Measurements from ENCODE around the gene MLXIPL. TPM values are rescaled to one million over a fixed set of nuclear protein-coding genes. Genes with fewer than 3 reads are reported as not detected.

The MLXIPL gene
- total RNA-seq, 1 experiment from 2014 or later = 6.1 TPM

DNA sequence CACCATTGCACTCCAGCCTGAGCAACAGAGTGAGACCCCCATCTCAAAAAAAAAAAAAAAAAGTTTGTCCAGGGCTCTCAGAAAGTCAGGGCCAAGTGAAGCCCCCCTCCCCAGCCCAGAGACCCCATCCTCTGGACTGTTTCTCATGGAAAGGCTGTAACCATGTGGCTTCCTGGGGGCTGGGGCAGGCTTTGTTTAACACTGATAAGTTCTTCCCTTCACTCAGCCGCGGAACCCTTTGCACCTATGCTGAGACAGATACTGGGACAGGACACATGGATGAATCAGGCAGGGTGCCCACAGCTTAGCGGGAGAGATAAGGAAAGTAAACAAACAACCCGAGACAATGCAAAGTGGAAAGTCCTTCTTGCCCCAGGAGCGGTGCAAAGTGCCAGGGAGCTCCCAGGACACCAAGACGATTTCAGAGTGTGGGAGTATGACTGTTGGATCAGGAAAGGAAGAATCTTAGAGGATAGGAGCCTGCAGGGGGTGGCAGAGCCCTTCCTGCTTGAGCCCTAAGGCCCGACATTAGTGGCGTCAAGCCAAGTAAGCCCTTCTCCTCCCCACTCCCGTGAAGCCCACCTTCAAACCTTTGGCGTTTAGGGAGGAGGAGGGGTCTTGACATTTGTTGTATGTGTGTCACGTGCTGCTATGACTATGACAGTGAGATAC is 11.6 kb downstream of the MLXIPL start:
- Histone ChIP-seq H2AFZ (ENCODE audit: low read length) (no peak overlapping the region), H3K4ac (ENCODE audit: low read depth, low read length) (no peak overlapping the region), H3K79me2 (ENCODE audit: insufficient read depth, low read length) (no peaks in the 10 kb centered on the region), H3K9ac (ENCODE audit: extremely low read depth, insufficient read length, low read length) (no peak overlapping the region), H3K56ac (ENCODE audit: insufficient read length, low read depth, low read length) (no peak overlapping the region), H2BK12ac (ENCODE audit: insufficient read length, low read depth, low read length) (no peak overlapping the region), H3K9me3 (ENCODE audit: control insufficient read depth, low read depth, low read length) (no peaks in the 10 kb centered on the region), H3K23me2 (ENCODE audit: insufficient read length, low read depth, low read length, poor library complexity, severe bottlenecking) (no peaks in the 10 kb centered on the region), H3K23ac (ENCODE audit: insufficient read length, low read depth, low read length) (no peak overlapping the region), H3T11ph (ENCODE audit: low read length) (no peak overlapping the region), H2BK120ac (ENCODE audit: low read depth, low read length, poor library complexity, severe bottlenecking) (no peak overlapping the region), H2AK5ac (ENCODE audit: insufficient read length, low read length) (no peak overlapping the region), H4K8ac (replicated peaks; ENCODE audit: insufficient read length, low read depth, low read length) (no peak overlapping the region), H2BK15ac (ENCODE audit: low read depth, low read length) (no peak overlapping the region), H4K5ac (ENCODE audit: insufficient read length, low read depth, low read length) (no peak overlapping the region), H2BK5ac (ENCODE audit: insufficient read length, low read length) (no peak overlapping the region), H3K4me2 (ENCODE audit: insufficient read depth, insufficient read length, low read length) (no peak overlapping the region), H3K27me3 (ENCODE audit: insufficient read depth, low read length) (no peaks in the 10 kb centered on the region), H3K27ac (ENCODE audit: insufficient read length, low read depth, low read length) (no peak overlapping the region), H4K91ac (ENCODE audit: insufficient read length, low read depth, low read length) (no peak overlapping the region), H3K79me1 (ENCODE audit: insufficient read depth, low read depth, low read length, poor library complexity, severe bottlenecking) (no peaks in the 10 kb centered on the region), H3K14ac (ENCODE audit: insufficient read depth, low read length) (no peak overlapping the region), H3K4me1 (ENCODE audit: insufficient read depth, low read length) (no peaks in the 10 kb centered on the region), H2BK20ac (ENCODE audit: low read depth, low read length, poor library complexity, severe bottlenecking) (no peak overlapping the region), H4K20me1 (ENCODE audit: control insufficient read depth, insufficient read depth, insufficient read length) (no peaks in the 10 kb centered on the region), H3K18ac (ENCODE audit: insufficient read length, low read depth, low read length) (no peak overlapping the region)
- peaks cover 7% of the 10 kb centered on the region in 2 experiments for H3K4me1 Mint-ChIP-seq
- TF ChIP-seq, protein P1, sequence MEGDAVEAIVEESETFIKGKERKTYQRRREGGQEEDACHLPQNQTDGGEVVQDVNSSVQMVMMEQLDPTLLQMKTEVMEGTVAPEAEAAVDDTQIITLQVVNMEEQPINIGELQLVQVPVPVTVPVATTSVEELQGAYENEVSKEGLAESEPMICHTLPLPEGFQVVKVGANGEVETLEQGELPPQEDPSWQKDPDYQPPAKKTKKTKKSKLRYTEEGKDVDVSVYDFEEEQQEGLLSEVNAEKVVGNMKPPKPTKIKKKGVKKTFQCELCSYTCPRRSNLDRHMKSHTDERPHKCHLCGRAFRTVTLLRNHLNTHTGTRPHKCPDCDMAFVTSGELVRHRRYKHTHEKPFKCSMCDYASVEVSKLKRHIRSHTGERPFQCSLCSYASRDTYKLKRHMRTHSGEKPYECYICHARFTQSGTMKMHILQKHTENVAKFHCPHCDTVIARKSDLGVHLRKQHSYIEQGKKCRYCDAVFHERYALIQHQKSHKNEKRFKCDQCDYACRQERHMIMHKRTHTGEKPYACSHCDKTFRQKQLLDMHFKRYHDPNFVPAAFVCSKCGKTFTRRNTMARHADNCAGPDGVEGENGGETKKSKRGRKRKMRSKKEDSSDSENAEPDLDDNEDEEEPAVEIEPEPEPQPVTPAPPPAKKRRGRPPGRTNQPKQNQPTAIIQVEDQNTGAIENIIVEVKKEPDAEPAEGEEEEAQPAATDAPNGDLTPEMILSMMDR (conservative IDR thresholded peaks at IDR 0.05) = peak; percentile 52; the same call in 2 of the 3 replicates
- no peak overlapping the region for H3K4me3 Mint-ChIP-seq
- H3K36me3 Mint-ChIP-seq (ENCODE audit: insufficient read depth in 1 of 3, low read depth in 3 of 3) = no peaks in the 10 kb centered on the region; a peak in 2 of 7 replicates
- DNase-seq = no peak
- H3K27ac Mint-ChIP-seq = peak overlapping the region in 2 of 3 experiments; percentile 8 to 50; a peak in 2 of 7 replicates
- H3K27me3 Mint-ChIP-seq (ENCODE audit: low read depth) = peaks cover 2% of the 10 kb centered on the region
- H3K9me3 Mint-ChIP-seq = no peaks in the 10 kb centered on the region
- WGBS (ENCODE audit: extremely low coverage, insufficient read length, low lambda C conversion rate) = no CpG with 5 or more reads among the region's 11 CpGs

Measured in H9 (cell line).